ENCODE results near the gene HPCAL4.

DNA sequence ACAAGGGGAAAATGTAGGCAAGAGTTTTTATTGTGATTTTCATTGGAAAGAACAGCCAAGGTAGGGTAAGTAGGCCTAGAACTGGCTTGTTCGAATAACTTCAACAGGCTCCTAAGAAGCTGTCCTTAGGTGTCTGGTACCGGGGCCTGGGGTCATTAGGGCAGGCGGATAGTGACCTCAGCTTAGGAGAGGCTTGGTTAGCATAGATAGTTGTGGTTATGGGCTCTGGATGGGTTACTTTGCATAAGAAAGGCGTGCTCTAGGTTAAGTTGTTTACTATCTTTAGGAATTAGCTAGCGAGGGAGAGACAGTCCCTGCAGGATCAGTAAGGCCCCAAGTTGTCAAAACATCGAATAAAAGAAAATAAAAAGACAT lies 20.7 kb upstream of the HPCAL4 start:
- no peak for TF ChIP-seq CTCF (IDR thresholded peaks at IDR 0.05)
- no peak for TF ChIP-seq EP300 (IDR thresholded peaks at IDR 0.05)

Measured in tibial nerve (tissue), 4 donors.